ENCODE results near the gene RCOR1. TPM values are rescaled to one million over a fixed set of nuclear protein-coding genes. Genes with fewer than 3 reads are reported as not detected.

The RCOR1 gene
- total and polyA plus RNA-seq, 2 donors (not counting 1 experiment from before 2014, with no cell fraction given), result 8.7 to 37.1 TPM

GRCh38 chr14:102568115-102568614 lies 24.3 kb upstream of the RCOR1 start:
- peaks cover 26 to 38% of the 10 kb centered on the region in 2 donors for H3K4me1 ChIP-seq (ENCODE audit: control insufficient read depth in 2 of 2, insufficient read depth in 2 of 2, low read length in 2 of 2)
- POLR2A ChIA-PET, result no interaction called here
- H3K9ac ChIP-seq (ENCODE audit: low read length), result no peak overlapping the region
- H3K27ac ChIP-seq (ENCODE audit: low read length in 2 of 2), result no peak overlapping the region
- no peaks in the 10 kb centered on the region for H3K79me2 ChIP-seq (ENCODE audit: control insufficient read depth, insufficient read depth, low read length)
- ATAC-seq (ENCODE audit: low read depth) (peak; percentile 62), DNase-seq (peak; percentile 44)
- peak overlapping the region; percentile 32 for H3K4me2 ChIP-seq (replicated peaks; ENCODE audit: low read depth, low read length, poor library complexity, severe bottlenecking)
- no peaks in the 10 kb centered on the region for H4K20me1 ChIP-seq (ENCODE audit: control insufficient read depth, insufficient read depth, low read length, poor library complexity, severe bottlenecking)
- H2AFZ ChIP-seq (ENCODE audit: insufficient read depth, low read depth, low read length, poor library complexity, severe bottlenecking), result peak overlapping the region; percentile 60
- H3K4me3 ChIP-seq (ENCODE audit: control extremely low read depth in 1 of 5, extremely low read depth in 1 of 5, insufficient read depth in 1 of 5, low read depth in 2 of 5, low read length in 4 of 5), result no peak overlapping the region
- peaks cover 31% of the 10 kb centered on the region for H3K4me1 Mint-ChIP-seq
- H3K9me3 ChIP-seq (ENCODE audit: control extremely low read depth in 1 of 3, control insufficient read depth in 2 of 3, insufficient read depth in 1 of 3, low read length in 2 of 3), result no peaks in the 10 kb centered on the region
- H3K36me3 ChIP-seq (replicated peaks in 1 of 2; ENCODE audit: control extremely low read depth in 1 of 2, control insufficient read depth in 1 of 2, extremely low read depth in 1 of 2, insufficient read depth in 2 of 2, low read length in 1 of 2), result no peaks in the 10 kb centered on the region
- WGBS (ENCODE audit: insufficient coverage), result 45% methylated on average over 5 of the region's 7 CpGs
- H3K27me3 ChIP-seq (replicated peaks in 1 of 4; ENCODE audit: control extremely low read depth in 1 of 4, control insufficient read depth in 3 of 4, insufficient read depth in 4 of 4, low read length in 3 of 4), result no peaks in the 10 kb centered on the region
- no peaks in the 10 kb centered on the region for H3K9me3 Mint-ChIP-seq (ENCODE audit: insufficient read depth)
- peak overlapping the region; percentile 77 for H3K27ac Mint-ChIP-seq
- CTCF ChIA-PET, result no interaction called here
- TF ChIP-seq EZH2 (IDR thresholded peaks at IDR 0.05; ENCODE audit: borderline replicate concordance, insufficient read depth, low read depth, low read length, poor library complexity, severe bottlenecking), result no peak
- no peak for TF ChIP-seq CTCF (IDR thresholded peaks at IDR 0.05)
- H3K4me3 Mint-ChIP-seq, result peak overlapping the region; percentile 16
- intact Hi-C loops (cut with micrococcal nuclease), result no loop called here
- H3K27me3 Mint-ChIP-seq, result no peaks in the 10 kb centered on the region

GRCh38 chr14:102570334-102570995 lies 22.0 kb upstream of the RCOR1 start:
- H3K27ac ChIP-seq (ENCODE audit: low read length in 2 of 2), result no peak overlapping the region
- WGBS (ENCODE audit: insufficient coverage), result 93% methylated on average over 7 of the region's 9 CpGs
- H3K4me1 ChIP-seq (ENCODE audit: control insufficient read depth in 2 of 2, insufficient read depth in 2 of 2, low read length in 2 of 2), result peaks cover 27 to 41% of the 10 kb centered on the region in 2 donors
- H3K4me3 ChIP-seq (ENCODE audit: control extremely low read depth in 1 of 5, extremely low read depth in 1 of 5, insufficient read depth in 1 of 5, low read depth in 2 of 5, low read length in 4 of 5), result no peak overlapping the region
- CTCF ChIA-PET, result no interaction called here
- no peaks in the 10 kb centered on the region for H3K27me3 ChIP-seq (replicated peaks in 1 of 4; ENCODE audit: control extremely low read depth in 1 of 4, control insufficient read depth in 3 of 4, insufficient read depth in 4 of 4, low read length in 3 of 4)
- peaks cover 0 to 5% (median 0%) of the 10 kb centered on the region in 3 donors for H3K9me3 ChIP-seq (ENCODE audit: control extremely low read depth in 1 of 3, control insufficient read depth in 2 of 3, insufficient read depth in 1 of 3, low read length in 2 of 3)
- H4K20me1 ChIP-seq (ENCODE audit: control insufficient read depth, insufficient read depth, low read length, poor library complexity, severe bottlenecking), result no peaks in the 10 kb centered on the region
- no peak overlapping the region for H2AFZ ChIP-seq (ENCODE audit: insufficient read depth, low read depth, low read length, poor library complexity, severe bottlenecking)
- H3K4me2 ChIP-seq (replicated peaks; ENCODE audit: low read depth, low read length, poor library complexity, severe bottlenecking), result no peak overlapping the region
- no peak for DNase-seq
- no peaks in the 10 kb centered on the region for H3K36me3 ChIP-seq (replicated peaks in 1 of 2; ENCODE audit: control extremely low read depth in 1 of 2, control insufficient read depth in 1 of 2, extremely low read depth in 1 of 2, insufficient read depth in 2 of 2, low read length in 1 of 2)
- Mint-ChIP-seq H3K4me1 (peaks cover 35% of the 10 kb centered on the region), H3K27me3 (no peaks in the 10 kb centered on the region), H3K27ac (no peak overlapping the region), H3K9me3 (ENCODE audit: insufficient read depth) (no peaks in the 10 kb centered on the region), H3K4me3 (no peak overlapping the region)
- no peaks in the 10 kb centered on the region for H3K79me2 ChIP-seq (ENCODE audit: control insufficient read depth, insufficient read depth, low read length)
- TF ChIP-seq EZH2 (IDR thresholded peaks at IDR 0.05; ENCODE audit: borderline replicate concordance, insufficient read depth, low read depth, low read length, poor library complexity, severe bottlenecking) (no peak), CTCF (IDR thresholded peaks at IDR 0.05) (no peak)
- ATAC-seq (ENCODE audit: low read depth), result no peak
- no peak overlapping the region for H3K9ac ChIP-seq (ENCODE audit: low read length)
- intact Hi-C loops (cut with micrococcal nuclease), result no loop called here
- POLR2A ChIA-PET, result interaction anchor here (0.6 kb wide), 1 partner anchor 113 kb away, joined by 4 read pairs; no protein-coding TSS in a partner anchor

All from B cell (primary cell).